Measurements from ENCODE around the gene ITGA11. TPM values are rescaled to one million over a fixed set of nuclear protein-coding genes. Genes with fewer than 3 reads are reported as not detected.

ITGA11 gene
- total and polyA plus RNA-seq, 2 of the 13 experiments (the other 11 are each of a cell fraction or from before 2014, with no cell fraction given): not detected

DNA sequence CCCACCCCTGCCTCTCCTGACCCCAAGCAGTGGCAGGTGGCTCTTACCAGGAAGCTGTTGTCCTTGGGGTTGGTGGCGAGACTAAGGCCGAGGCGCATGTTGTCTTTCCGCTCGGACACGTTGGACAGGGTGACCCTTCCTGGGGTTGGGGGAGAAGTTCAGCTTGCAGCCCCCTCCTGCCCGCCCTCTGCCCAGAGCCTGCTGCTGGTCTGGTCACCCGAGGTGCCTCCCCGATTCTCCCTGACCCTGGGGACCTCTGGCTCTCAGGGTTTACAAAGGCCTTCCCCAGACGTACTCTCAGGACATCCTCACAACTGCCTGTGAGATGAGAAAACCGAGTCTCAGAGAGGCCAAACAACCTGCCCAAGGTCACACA, 67.3 kb downstream of the ITGA11 start:
- H3K9ac ChIP-seq (ENCODE audit: insufficient read depth, low read depth, low read length): no peak overlapping the region
- ChIA-PET CTCF (ENCODE audit: low intra/inter-chr PET ratio, low total read pairs) (no interaction called here), POLR2A (no interaction called here)
- H3K4me1 ChIP-seq (ENCODE audit: insufficient read depth, low read length): no peaks in the 10 kb centered on the region
- no peaks in the 10 kb centered on the region for H3K36me3 ChIP-seq (replicated peaks in 1 of 2; ENCODE audit: control insufficient read depth in 1 of 2, insufficient read depth in 2 of 2, low read length in 2 of 2)
- intact Hi-C loops (cut with micrococcal nuclease; ENCODE audit: unreplicated experiment): no loop called here
- ATAC-seq (no peak), DNase-seq (ENCODE audit: low spot score) (no peak), FAIRE-seq (no peak)
- H3K4me3 ChIP-seq (replicated peaks in 1 of 3; ENCODE audit: insufficient read depth in 1 of 3, low read depth in 2 of 3, low read length in 3 of 3): no peak overlapping the region
- no TSS peak for BruUV-seq (replicated peaks)
- in situ Hi-C loops (cut with HindIII; ENCODE audit: extremely low pct_ligation_motif_present, low pct_unique_long_range_greater_than_20kb): no loop called here
- H3K27me3 ChIP-seq (ENCODE audit: control insufficient read depth in 1 of 2, insufficient read depth in 2 of 2, low read length in 2 of 2): peaks cover 4 to 28% of the 10 kb centered on the region in 2 experiments; a peak in 2 of 5 replicates
- 0 out of 2 replicates have a peak, but pooled peaks cover 4% of the 10 kb centered on the region for H4K20me1 ChIP-seq (ENCODE audit: insufficient read depth, low read length)
- no peak overlapping the region for H2AFZ ChIP-seq (ENCODE audit: low read length)
- H3K27ac ChIP-seq (ENCODE audit: extremely low read length, insufficient read depth, low read length): no peak overlapping the region
- H3K79me2 ChIP-seq (ENCODE audit: insufficient read depth, low read length): no peaks in the 10 kb centered on the region
- no peak overlapping the region for H3K4me2 ChIP-seq (ENCODE audit: low read depth, low read length)
- H3K9me3 ChIP-seq (ENCODE audit: low read length): no peaks in the 10 kb centered on the region
- WGBS (ENCODE audit: low lambda C conversion rate): 33% methylated on average over 3 of the region's 11 CpGs
- TF ChIP-seq, protein P1, sequence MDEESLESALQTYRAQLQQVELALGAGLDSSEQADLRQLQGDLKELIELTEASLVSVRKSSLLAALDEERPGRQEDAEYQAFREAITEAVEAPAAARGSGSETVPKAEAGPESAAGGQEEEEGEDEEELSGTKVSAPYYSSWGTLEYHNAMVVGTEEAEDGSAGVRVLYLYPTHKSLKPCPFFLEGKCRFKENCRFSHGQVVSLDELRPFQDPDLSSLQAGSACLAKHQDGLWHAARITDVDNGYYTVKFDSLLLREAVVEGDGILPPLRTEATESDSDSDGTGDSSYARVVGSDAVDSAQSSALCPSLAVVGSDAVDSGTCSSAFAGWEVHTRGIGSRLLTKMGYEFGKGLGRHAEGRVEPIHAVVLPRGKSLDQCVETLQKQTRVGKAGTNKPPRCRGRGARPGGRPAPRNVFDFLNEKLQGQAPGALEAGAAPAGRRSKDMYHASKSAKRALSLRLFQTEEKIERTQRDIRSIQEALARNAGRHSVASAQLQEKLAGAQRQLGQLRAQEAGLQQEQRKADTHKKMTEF (CRISPR knock-in tag; IDR thresholded peaks at IDR 0.05): no peak
- TF ChIP-seq ZKSCAN5 (CRISPR knock-in tag; IDR thresholded peaks at IDR 0.05) (no peak), CENPX (CRISPR knock-in tag; IDR thresholded peaks at IDR 0.05) (no peak), TAF15 (IDR thresholded peaks at IDR 0.05; ENCODE audit: low read depth, low read length, poor library complexity, severe bottlenecking) (no peak), ZNF670 (CRISPR knock-in tag; IDR thresholded peaks at IDR 0.05; ENCODE audit: borderline replicate concordance) (no peak), SMARCE1 (IDR thresholded peaks at IDR 0.05; ENCODE audit: borderline replicate concordance) (no peak), ZFP90 (CRISPR knock-in tag; IDR thresholded peaks at IDR 0.05; ENCODE audit: borderline replicate concordance) (no peak), KAT7 (CRISPR knock-in tag; IDR thresholded peaks at IDR 0.05; ENCODE audit: borderline replicate concordance) (no peak), ZNF75D (CRISPR knock-in tag; IDR thresholded peaks at IDR 0.05; ENCODE audit: borderline replicate concordance) (no peak), ZNF446 (CRISPR knock-in tag; IDR thresholded peaks at IDR 0.05) (no peak), ZNF850 (CRISPR knock-in tag; conservative IDR thresholded peaks at IDR 0.05) (no peak), ZSCAN30 (CRISPR knock-in tag; IDR thresholded peaks at IDR 0.05) (no peak), KLF13 (CRISPR knock-in tag; IDR thresholded peaks at IDR 0.05) (no peak)
- TF ChIP-seq, protein P2, sequence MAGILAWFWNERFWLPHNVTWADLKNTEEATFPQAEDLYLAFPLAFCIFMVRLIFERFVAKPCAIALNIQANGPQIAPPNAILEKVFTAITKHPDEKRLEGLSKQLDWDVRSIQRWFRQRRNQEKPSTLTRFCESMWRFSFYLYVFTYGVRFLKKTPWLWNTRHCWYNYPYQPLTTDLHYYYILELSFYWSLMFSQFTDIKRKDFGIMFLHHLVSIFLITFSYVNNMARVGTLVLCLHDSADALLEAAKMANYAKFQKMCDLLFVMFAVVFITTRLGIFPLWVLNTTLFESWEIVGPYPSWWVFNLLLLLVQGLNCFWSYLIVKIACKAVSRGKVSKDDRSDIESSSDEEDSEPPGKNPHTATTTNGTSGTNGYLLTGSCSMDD (CRISPR knock-in tag; IDR thresholded peaks at IDR 0.05): no peak
- TF ChIP-seq, protein P3, sequence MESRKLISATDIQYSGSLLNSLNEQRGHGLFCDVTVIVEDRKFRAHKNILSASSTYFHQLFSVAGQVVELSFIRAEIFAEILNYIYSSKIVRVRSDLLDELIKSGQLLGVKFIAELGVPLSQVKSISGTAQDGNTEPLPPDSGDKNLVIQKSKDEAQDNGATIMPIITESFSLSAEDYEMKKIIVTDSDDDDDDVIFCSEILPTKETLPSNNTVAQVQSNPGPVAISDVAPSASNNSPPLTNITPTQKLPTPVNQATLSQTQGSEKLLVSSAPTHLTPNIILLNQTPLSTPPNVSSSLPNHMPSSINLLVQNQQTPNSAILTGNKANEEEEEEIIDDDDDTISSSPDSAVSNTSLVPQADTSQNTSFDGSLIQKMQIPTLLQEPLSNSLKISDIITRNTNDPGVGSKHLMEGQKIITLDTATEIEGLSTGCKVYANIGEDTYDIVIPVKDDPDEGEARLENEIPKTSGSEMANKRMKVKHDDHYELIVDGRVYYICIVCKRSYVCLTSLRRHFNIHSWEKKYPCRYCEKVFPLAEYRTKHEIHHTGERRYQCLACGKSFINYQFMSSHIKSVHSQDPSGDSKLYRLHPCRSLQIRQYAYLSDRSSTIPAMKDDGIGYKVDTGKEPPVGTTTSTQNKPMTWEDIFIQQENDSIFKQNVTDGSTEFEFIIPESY (CRISPR knock-in tag; IDR thresholded peaks at IDR 0.05): no peak
- TF ChIP-seq, protein P4, sequence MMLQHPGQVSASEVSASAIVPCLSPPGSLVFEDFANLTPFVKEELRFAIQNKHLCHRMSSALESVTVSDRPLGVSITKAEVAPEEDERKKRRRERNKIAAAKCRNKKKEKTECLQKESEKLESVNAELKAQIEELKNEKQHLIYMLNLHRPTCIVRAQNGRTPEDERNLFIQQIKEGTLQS (CRISPR knock-in tag; IDR thresholded peaks at IDR 0.05): no peak
- TF ChIP-seq, protein P5, sequence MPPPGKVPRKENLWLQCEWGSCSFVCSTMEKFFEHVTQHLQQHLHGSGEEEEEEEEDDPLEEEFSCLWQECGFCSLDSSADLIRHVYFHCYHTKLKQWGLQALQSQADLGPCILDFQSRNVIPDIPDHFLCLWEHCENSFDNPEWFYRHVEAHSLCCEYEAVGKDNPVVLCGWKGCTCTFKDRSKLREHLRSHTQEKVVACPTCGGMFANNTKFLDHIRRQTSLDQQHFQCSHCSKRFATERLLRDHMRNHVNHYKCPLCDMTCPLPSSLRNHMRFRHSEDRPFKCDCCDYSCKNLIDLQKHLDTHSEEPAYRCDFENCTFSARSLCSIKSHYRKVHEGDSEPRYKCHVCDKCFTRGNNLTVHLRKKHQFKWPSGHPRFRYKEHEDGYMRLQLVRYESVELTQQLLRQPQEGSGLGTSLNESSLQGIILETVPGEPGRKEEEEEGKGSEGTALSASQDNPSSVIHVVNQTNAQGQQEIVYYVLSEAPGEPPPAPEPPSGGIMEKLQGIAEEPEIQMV (CRISPR knock-in tag; IDR thresholded peaks at IDR 0.05; ENCODE audit: low read depth): no peak
- TF ChIP-seq, protein P6, sequence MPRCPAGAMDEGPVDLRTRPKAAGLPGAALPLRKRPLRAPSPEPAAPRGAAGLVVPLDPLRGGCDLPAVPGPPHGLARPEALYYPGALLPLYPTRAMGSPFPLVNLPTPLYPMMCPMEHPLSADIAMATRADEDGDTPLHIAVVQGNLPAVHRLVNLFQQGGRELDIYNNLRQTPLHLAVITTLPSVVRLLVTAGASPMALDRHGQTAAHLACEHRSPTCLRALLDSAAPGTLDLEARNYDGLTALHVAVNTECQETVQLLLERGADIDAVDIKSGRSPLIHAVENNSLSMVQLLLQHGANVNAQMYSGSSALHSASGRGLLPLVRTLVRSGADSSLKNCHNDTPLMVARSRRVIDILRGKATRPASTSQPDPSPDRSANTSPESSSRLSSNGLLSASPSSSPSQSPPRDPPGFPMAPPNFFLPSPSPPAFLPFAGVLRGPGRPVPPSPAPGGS (CRISPR knock-in tag; IDR thresholded peaks at IDR 0.05): no peak
